ENCODE results near the gene RARB. TPM values are rescaled to one million over a fixed set of nuclear protein-coding genes. Genes with fewer than 3 reads are reported as not detected.
A peak's percentile ranks its signal among the peaks of the same experiment; 100 is the strongest.

RARB gene
- total RNA-seq, 2 donors from 2014 or later, result 15.2 to 22.8 TPM

GRCh38 chr3:25442486-25442885 is 14.4 kb downstream of the RARB start:
- no peak overlapping the region for H3K4me3 ChIP-seq
- H3K9me3 ChIP-seq, result no peaks in the 10 kb centered on the region
- H3K36me3 ChIP-seq, result no peaks in the 10 kb centered on the region
- no peaks in the 10 kb centered on the region for H3K27me3 ChIP-seq
- no peak for DNase-seq (ENCODE audit: low spot score)
- no peak for TF ChIP-seq CTCF (IDR thresholded peaks at IDR 0.05)
- H3K27ac ChIP-seq, result no peak overlapping the region
- peaks cover 0 to 42% of the 10 kb centered on the region in 2 donors for H3K4me1 ChIP-seq

GRCh38 chr3:25444273-25444672 is 16.2 kb downstream of the RARB start:
- TF ChIP-seq CTCF (IDR thresholded peaks at IDR 0.05), result no peak
- no peak overlapping the region for H3K4me3 ChIP-seq
- no peak for DNase-seq (ENCODE audit: low spot score)
- no peaks in the 10 kb centered on the region for H3K9me3 ChIP-seq
- no peaks in the 10 kb centered on the region for H3K36me3 ChIP-seq
- peaks cover 0 to 44% of the 10 kb centered on the region in 2 donors for H3K4me1 ChIP-seq
- no peak overlapping the region for H3K27ac ChIP-seq
- H3K27me3 ChIP-seq, result no peaks in the 10 kb centered on the region

- Histone ChIP-seq H3K4me1 (peaks cover 0 to 55% of the 10 kb centered on the region in 2 donors), H3K36me3 (no peaks in the 10 kb centered on the region), H3K27ac (no peak overlapping the region)
Observed at GRCh38 chr3:25445731-25446130, 17.7 kb downstream of the RARB start.

GRCh38 chr3:25447285-25447684 is 19.2 kb downstream of the RARB start:
- no peak overlapping the region for H3K4me3 ChIP-seq
- H3K4me1 ChIP-seq, result peaks cover 0 to 67% of the 10 kb centered on the region in 2 donors
- no peaks in the 10 kb centered on the region for H3K27me3 ChIP-seq
- H3K36me3 ChIP-seq, result no peaks in the 10 kb centered on the region
- no peak for DNase-seq (ENCODE audit: low spot score)
- no peak for TF ChIP-seq CTCF (IDR thresholded peaks at IDR 0.05)
- no peaks in the 10 kb centered on the region for H3K9me3 ChIP-seq
- no peak overlapping the region for H3K27ac ChIP-seq

More at GRCh38 chr3:25445731-25446130, 17.7 kb downstream of the RARB start:
- no peak for TF ChIP-seq CTCF (IDR thresholded peaks at IDR 0.05)
- Histone ChIP-seq H3K4me3 (no peak overlapping the region), H3K9me3 (no peaks in the 10 kb centered on the region), H3K27me3 (no peaks in the 10 kb centered on the region)
- DNase-seq (ENCODE audit: low spot score), result no peak

GRCh38 chr3:25447925-25448324 is 19.9 kb downstream of the RARB start:
- Histone ChIP-seq H3K9me3 (no peaks in the 10 kb centered on the region), H3K4me1 (peaks cover 0 to 67% of the 10 kb centered on the region in 2 donors), H3K36me3 (no peaks in the 10 kb centered on the region), H3K4me3 (no peak overlapping the region), H3K27ac (peak overlapping the region; percentile 65 to 75), H3K27me3 (no peaks in the 10 kb centered on the region)
- TF ChIP-seq CTCF (IDR thresholded peaks at IDR 0.05), result no peak
- no peak for DNase-seq (ENCODE audit: low spot score)
